NCI-H146 (cell line): Measurements from ENCODE around the gene F11.
"Not testable (repeated sequence)": the region's sequence is repeated elsewhere in the genome, so short reads cannot be mapped to it uniquely, and the experiment has no call there.

Source experiments
- DNase-seq: peaks from one replicate; lab custom pipeline; 2025; lab: John Stamatoyannopoulos, UW

F11 gene

DNA sequence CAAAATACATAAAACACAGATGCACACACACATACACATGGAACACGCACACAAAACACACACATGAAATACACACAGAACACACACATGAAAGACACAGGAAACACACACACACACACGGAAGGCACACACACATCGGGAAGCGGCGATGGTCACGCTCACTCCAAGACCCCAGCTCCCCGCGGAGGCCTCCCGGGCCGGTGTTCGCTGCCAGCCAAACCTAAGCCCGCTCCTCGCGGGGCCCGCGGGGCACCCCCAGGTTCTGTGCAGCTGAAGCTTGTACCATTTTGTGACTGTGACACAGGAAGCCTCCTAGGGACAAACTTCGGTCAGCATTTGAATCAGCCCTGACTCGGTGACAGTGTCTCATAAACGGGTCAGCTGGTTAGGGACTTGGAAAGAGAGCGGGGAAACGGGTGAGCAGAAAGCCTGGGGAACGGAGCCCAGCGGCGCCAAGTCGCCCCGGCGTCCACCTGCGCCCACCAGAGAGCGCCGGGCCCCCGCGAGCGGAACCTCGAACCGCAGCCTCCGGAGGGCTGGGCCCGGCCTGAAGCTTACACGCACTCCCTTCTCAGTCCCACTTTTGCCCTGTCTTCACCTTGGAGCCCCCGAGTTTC, 32.1 kb downstream of the F11 start:
- no peak for DNase-seq

GRCh38 chr4:186299291-186299690, 33.3 kb downstream of the F11 start:
- no peak for DNase-seq

GRCh38 chr4:186300659-186301390, 34.8 kb downstream of the F11 start:
- no peak for DNase-seq

GRCh38 chr4:186304216-186304615, 38.2 kb downstream of the F11 start:
- no peak for DNase-seq

DNA sequence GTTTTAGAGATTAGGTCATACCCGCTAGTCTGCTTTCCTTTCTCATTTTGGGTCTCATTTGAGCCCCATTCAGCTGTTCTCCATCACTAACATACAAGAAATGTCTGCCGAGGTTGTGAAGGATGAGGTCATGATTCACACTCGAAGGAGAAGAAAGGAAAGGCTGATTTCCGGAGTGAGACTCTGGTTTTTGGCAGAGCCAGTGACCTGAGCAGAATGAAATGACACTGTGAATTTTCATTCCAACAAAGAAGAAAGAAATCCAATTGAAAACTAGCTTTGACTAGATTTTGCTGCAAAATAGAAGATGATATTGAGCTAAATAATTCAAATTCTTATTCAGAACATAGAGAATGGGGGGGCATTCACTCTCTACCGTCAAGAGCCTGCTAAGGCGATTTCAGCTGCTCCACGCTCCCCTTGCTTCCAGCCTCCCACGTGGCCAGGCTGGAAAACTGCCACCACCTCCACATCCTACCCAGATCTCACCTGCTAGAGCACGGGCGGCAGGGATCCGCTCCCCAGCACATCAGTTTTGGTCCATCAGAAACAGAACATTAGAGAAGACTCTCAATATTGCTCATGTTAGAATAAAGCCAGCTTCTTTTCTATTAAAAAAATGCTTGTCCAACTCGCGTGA, 39.0 kb downstream of the F11 start:
- no peak for DNase-seq

- DNase-seq = no peak
Observed at GRCh38 chr4:186307497-186307896, 41.5 kb downstream of the F11 start.

GRCh38 chr4:186307916-186308315, 41.9 kb downstream of the F11 start:
- DNase-seq = no peak

- no peak for DNase-seq
Observed at GRCh38 chr4:186318481-186318880, 52.5 kb downstream of the F11 start.

DNA sequence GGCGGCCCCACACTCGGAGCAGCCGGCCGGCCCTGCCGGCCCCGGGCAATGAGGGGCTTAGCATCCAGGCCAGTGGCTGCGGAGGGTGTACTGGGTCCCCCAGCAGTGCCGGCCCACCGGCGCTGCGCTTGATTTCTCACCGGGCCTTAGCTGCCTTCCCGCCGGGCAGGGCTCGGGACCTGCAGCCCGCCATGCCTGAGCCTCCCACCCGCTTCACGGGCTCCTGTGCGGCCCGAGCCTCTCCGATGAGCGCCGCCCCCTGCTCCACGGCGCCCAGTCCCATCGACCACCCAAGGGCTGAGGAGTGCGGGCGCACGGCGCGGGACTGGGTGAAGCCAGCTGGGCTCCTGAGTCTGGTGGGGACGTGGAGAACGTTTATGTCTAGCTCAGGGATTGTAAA, 58.7 kb downstream of the F11 start:
- DNase-seq = not testable (repeated sequence)

GRCh38 chr4:186326391-186326790, 60.4 kb downstream of the F11 start:
- no peak for DNase-seq

DNA sequence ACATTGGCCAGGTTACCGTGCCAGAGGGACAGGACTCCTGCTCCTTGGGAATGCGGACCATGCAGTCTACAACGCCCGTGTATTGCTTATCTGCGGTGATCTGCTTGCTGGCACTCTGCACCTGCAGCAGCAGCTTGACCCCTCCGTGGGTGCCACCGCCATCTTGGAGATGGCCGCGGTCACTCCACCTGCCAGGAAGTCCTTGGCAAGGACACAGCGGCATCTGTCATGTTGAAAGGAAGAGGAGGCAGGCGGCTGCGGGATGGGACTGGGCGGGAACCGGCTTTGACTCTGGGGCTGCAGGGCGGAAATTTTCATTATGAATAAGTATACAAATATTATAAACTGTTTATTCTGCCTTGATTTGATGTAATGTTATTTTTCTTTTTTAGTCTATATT, 63.4 kb downstream of the F11 start:
- DNase-seq = no peak

GRCh38 chr4:186330368-186330767, 64.4 kb downstream of the F11 start:
- DNase-seq = no peak

GRCh38 chr4:186335793-186336192, 69.8 kb downstream of the F11 start:
- DNase-seq = no peak
